ENCODE measurements around the gene FBXO9.

The FBXO9 gene

DNA sequence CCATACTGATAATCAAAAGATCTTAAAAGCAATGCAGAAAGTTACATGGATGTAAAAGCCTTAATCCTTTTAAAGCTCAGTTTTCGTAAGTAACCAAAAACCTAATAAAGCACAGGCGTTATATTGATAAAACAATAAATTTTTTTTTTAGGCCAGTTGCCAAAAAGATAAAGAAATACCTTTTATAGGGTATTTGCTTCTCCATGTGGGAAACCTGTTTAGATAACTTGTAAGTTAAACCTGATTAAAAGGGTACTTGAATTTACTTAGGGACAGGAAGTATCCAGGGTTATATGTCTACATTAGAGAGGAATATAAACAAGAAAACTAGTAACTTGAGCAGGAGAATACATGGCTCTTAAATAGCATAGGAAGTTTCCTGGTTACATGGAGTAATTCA lies 21.1 kb downstream of the FBXO9 start:
- no peak for TF ChIP-seq Cebpa-rat (IDR thresholded peaks at IDR 0.05)
- Histone ChIP-seq H3K27ac (no peak overlapping the region), H3K4me2 (no peak overlapping the region), H3K27me3 (no peaks in the 10 kb centered on the region), H4K20me1 (no peaks in the 10 kb centered on the region), H3K4me1 (no peaks in the 10 kb centered on the region), H3K9me3 (no peaks in the 10 kb centered on the region), H3K36me3 (peaks cover 95% of the 10 kb centered on the region), H3K4me3 (no peak overlapping the region), H3K9ac (no peak overlapping the region)

DNA sequence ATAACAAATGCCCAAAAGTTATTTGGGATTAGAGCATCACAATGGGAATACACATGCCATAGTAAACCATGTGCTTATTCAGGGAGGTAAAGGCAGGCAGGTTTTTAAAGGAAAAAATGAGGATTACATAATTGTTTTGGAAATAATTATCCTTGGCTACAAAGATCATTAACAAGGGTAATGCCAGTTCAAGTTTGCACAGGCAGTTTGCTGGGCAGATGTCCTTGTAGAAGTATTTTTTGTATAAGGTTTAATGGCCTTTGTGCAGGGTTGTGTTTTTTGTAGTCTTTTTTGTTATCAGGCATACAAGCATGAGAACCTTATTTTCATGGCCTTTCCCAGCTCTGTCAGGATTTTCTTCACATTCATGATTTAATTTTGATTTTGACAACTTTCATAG lies 24.7 kb downstream of the FBXO9 start:
- Histone ChIP-seq H4K20me1 (no peaks in the 10 kb centered on the region), H3K4me2 (no peak overlapping the region), H3K27ac (no peak overlapping the region), H3K4me1 (no peaks in the 10 kb centered on the region), H3K36me3 (peaks cover 92% of the 10 kb centered on the region), H3K4me3 (no peak overlapping the region), H3K9me3 (no peaks in the 10 kb centered on the region), H3K9ac (no peak overlapping the region), H3K27me3 (no peaks in the 10 kb centered on the region)
- no peak for TF ChIP-seq Cebpa-rat (IDR thresholded peaks at IDR 0.05)

DNA sequence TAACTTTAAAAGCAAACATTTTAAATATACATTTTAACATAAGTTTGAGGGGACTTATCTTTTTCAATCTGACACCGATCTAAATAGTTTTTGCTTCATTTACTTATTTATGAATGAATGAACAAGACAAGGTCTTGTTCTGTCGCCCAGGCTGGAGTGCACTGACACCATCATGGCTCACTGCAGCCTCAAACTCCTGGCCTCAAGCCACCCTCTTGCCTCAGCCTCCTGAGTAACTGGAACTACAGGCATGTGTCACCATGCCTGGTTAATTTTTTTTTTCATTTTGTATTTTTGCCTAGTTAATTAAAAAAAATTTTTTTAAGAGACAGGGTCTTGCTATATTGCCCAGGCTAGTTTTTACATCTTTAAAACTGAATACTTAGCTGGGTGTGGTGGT lies 25.4 kb downstream of the FBXO9 start:
- Histone ChIP-seq H4K20me1 (no peaks in the 10 kb centered on the region), H3K4me3 (no peak overlapping the region), H3K9ac (no peak overlapping the region), H3K9me3 (no peaks in the 10 kb centered on the region), H3K4me1 (no peaks in the 10 kb centered on the region), H3K27ac (no peak overlapping the region), H3K4me2 (no peak overlapping the region), H3K36me3 (peaks cover 94% of the 10 kb centered on the region), H3K27me3 (no peaks in the 10 kb centered on the region)
- TF ChIP-seq Cebpa-rat (IDR thresholded peaks at IDR 0.05): no peak

DNA sequence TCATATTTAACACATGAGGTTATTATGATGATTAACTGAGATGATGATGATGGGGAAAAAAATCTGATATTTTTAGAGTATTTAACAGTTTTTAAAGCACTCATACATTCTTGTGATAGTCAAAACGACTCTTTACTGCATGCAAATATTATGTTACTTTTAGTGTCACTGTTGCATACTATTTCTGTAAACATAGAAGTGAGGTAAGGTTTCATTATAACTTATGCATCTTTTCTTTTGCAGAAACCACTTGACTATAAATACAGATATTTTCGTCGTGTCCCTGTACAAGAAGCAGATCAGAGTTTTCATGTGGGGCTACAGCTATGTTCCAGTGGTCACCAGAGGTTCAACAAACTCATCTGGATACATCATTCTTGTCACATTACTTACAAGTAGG lies 30.1 kb downstream of the FBXO9 start:
- Histone ChIP-seq H4K20me1 (no peaks in the 10 kb centered on the region), H3K27ac (no peak overlapping the region), H3K36me3 (peaks cover 90% of the 10 kb centered on the region), H3K9me3 (no peaks in the 10 kb centered on the region), H3K27me3 (no peaks in the 10 kb centered on the region), H3K9ac (no peak overlapping the region), H3K4me1 (no peaks in the 10 kb centered on the region), H3K4me3 (no peak overlapping the region), H3K4me2 (no peak overlapping the region)
- TF ChIP-seq Cebpa-rat (IDR thresholded peaks at IDR 0.05): no peak

DNA sequence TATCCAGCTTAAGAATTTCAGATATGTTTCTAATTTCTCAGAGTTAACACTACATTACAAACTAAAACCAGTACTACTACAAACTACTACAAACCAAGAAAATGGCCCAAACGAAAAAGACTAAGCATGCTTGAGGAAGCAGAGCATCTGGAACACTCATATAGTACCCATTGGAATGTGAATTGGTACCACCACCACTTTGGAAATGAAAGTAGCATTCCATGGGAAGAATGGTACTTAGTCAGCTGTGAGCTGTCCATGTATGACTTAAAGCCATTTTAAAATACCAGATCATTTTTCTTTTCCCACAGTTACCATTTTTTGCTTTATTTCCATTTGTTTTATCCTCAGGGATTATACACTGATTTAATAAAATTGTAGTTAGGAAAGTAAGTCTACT lies 30.5 kb downstream of the FBXO9 start:
- Histone ChIP-seq H4K20me1 (no peaks in the 10 kb centered on the region), H3K27ac (no peak overlapping the region), H3K9me3 (no peaks in the 10 kb centered on the region), H3K9ac (no peak overlapping the region), H3K27me3 (no peaks in the 10 kb centered on the region), H3K4me1 (no peaks in the 10 kb centered on the region), H3K4me3 (no peak overlapping the region), H3K36me3 (peaks cover 90% of the 10 kb centered on the region), H3K4me2 (no peak overlapping the region)
- no peak for TF ChIP-seq Cebpa-rat (IDR thresholded peaks at IDR 0.05)

DNA sequence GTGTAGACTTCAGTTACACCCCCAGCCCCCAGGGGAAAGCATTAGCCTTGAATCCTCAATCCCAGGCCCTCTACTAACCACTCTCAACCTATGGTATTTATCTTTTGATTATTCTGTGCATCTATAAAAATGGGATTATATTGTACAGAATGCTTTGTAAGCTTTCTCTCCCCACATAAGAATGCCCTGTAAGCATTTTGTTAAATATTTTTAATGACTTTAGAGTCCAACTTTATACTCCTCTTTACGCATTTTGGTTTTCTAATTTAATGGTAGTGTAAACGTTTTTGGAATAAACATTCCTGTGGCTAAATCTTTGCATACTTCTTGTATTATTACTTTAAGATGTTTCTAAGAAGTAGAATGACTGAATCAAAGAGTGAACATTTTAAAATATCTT lies 35.4 kb downstream of the FBXO9 start:
- Histone ChIP-seq H4K20me1 (no peaks in the 10 kb centered on the region), H3K27me3 (no peaks in the 10 kb centered on the region), H3K27ac (no peak overlapping the region), H3K4me3 (no peak overlapping the region), H3K4me2 (no peak overlapping the region), H3K9me3 (no peaks in the 10 kb centered on the region), H3K9ac (no peak overlapping the region), H3K4me1 (no peaks in the 10 kb centered on the region), H3K36me3 (peaks cover 59% of the 10 kb centered on the region)
- TF ChIP-seq Cebpa-rat (IDR thresholded peaks at IDR 0.05): no peak

DNA sequence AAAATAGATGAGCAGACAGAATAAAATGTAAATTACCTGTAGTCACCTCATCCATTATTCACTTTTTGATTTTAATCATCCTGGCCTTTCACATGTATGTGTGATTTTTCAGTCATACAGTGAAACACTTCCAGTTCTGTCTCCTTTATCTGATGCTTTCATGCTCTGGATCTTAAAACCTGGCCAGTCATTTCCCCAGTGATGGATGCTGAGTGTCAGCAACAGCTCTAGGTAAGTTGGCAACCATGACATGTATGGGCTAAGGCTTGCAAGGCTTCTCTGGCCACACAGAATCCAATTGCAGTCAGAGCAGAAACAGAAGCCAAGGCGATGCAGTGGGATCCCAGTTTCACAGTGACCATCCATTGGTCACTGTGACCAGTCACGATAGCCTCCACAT lies 35.8 kb downstream of the FBXO9 start:
- H3K4me1 ChIP-seq: no peaks in the 10 kb centered on the region
- H3K27me3 ChIP-seq: no peaks in the 10 kb centered on the region
- H3K9ac ChIP-seq: no peak overlapping the region
- no peak overlapping the region for H3K4me2 ChIP-seq
- TF ChIP-seq Cebpa-rat (IDR thresholded peaks at IDR 0.05): no peak
- peaks cover 55% of the 10 kb centered on the region for H3K36me3 ChIP-seq
- no peaks in the 10 kb centered on the region for H4K20me1 ChIP-seq
- H3K27ac ChIP-seq: no peak overlapping the region
- H3K4me3 ChIP-seq: no peak overlapping the region
- H3K9me3 ChIP-seq: no peaks in the 10 kb centered on the region

DNA sequence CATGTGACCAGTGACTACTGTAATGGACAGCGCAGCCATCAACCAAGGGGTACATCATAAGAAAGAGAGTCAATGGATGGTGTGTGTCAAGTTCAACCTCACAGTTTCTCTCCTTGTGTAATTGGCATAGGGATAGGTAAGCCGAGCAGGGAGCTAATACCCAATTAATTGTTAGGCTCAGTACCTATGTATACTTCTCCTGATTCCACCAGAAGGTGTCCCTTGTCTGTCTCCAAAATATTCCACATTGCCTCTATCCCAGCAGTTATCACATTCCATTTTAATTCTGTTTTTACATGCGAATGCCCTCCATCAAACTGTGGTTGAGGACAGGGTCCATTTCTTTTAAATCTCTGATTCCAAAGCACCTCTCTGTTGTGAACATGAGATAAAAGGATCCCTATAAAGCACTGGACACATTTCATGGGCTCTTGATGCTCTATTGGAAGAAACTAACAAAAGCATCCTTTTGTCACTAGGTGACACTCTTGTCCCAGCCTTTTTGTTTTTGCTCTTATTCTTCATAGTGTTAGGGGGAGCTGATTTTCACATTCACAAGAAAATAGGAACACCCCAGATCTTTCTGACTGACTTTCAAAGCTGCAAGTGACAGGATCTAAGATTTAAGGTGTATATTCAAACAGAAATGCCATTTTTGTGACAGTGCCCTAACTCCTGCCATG lies 38.9 kb downstream of the FBXO9 start:
- H4K20me1 ChIP-seq: no peaks in the 10 kb centered on the region
- H3K36me3 ChIP-seq: peaks cover 26% of the 10 kb centered on the region
- no peak overlapping the region for H3K4me2 ChIP-seq
- no peak overlapping the region for H3K4me3 ChIP-seq
- no peaks in the 10 kb centered on the region for H3K9me3 ChIP-seq
- no peak overlapping the region for H3K27ac ChIP-seq
- no peak for TF ChIP-seq Cebpa-rat (IDR thresholded peaks at IDR 0.05)
- H3K9ac ChIP-seq: no peak overlapping the region
- H3K4me1 ChIP-seq: no peaks in the 10 kb centered on the region
- no peaks in the 10 kb centered on the region for H3K27me3 ChIP-seq

DNA sequence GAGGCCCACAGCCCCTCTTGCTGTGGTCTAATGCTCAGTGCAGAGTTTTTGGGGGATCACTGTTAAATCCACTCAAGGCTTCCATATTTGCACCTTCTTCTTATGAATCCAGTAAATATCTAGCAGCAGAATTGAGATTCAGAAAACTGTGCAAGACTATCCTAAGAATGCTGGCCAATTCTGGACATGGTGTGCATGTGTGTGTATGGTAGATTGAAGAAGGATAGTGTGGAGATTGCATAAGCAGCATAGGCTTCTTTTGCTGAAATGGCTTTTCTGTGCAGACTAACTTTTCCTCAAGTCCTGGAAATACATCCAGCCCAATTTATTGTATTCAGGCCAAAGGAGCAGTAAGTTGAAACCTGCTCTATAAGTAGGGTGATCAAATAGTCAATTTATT lies 39.7 kb downstream of the FBXO9 start:
- Histone ChIP-seq H3K9ac (no peak overlapping the region), H3K4me2 (no peak overlapping the region), H3K9me3 (no peaks in the 10 kb centered on the region), H3K4me3 (no peak overlapping the region), H4K20me1 (no peaks in the 10 kb centered on the region), H3K27ac (no peak overlapping the region), H3K27me3 (no peaks in the 10 kb centered on the region), H3K36me3 (peaks cover 21% of the 10 kb centered on the region), H3K4me1 (no peaks in the 10 kb centered on the region)
- no peak for TF ChIP-seq Cebpa-rat (IDR thresholded peaks at IDR 0.05)

DNA sequence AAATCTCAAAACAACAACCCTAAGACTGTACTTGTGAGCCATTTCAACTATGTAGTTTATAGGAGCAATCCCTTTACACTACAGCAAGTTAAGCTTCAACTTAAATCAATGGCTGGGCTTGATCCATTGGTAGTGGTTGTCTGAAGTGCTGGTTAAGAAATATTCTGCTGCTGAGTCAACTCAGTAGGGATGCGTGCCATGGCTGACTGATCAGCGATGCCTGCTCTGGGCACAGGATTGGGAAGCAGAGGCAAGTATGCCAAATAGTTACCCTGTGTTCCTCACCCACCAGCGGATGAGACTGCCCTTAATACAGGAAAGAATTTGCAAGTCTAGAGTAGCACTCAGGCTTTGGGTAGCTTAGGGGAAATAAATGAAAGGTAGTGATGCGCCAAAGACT lies 41.9 kb downstream of the FBXO9 start:
- H3K36me3 ChIP-seq: peaks cover 2% of the 10 kb centered on the region
- H3K9ac ChIP-seq: no peak overlapping the region
- H3K4me1 ChIP-seq: no peaks in the 10 kb centered on the region
- H3K9me3 ChIP-seq: no peaks in the 10 kb centered on the region
- no peak for TF ChIP-seq Cebpa-rat (IDR thresholded peaks at IDR 0.05)
- H3K4me2 ChIP-seq: no peak overlapping the region
- no peaks in the 10 kb centered on the region for H4K20me1 ChIP-seq
- no peaks in the 10 kb centered on the region for H3K27me3 ChIP-seq
- H3K4me3 ChIP-seq: no peak overlapping the region
- no peak overlapping the region for H3K27ac ChIP-seq

DNA sequence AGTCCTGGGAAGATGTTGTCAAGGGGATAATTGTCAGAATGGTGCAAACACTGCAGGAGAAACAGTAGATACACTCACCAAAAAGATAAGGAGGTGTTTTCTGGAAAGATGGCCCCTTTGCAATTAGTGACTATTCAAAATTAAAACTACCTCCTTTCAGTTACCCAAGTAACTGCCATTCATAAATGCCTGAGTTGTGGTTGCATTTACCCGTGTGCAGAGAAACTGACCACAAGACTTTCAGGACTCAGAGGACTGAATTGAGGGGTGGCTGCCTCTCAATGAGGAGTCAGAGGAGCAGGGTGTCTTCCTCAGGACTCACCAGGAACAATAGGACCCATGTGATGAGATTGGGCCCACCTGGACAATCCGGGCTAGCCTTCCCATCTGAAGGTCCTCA lies 44.4 kb downstream of the FBXO9 start:
- no peak overlapping the region for H3K9ac ChIP-seq
- no peaks in the 10 kb centered on the region for H3K36me3 ChIP-seq
- H3K9me3 ChIP-seq: no peaks in the 10 kb centered on the region
- no peak for TF ChIP-seq Cebpa-rat (IDR thresholded peaks at IDR 0.05)
- H3K4me2 ChIP-seq: no peak overlapping the region
- H4K20me1 ChIP-seq: no peaks in the 10 kb centered on the region
- no peak overlapping the region for H3K27ac ChIP-seq
- H3K27me3 ChIP-seq: no peaks in the 10 kb centered on the region
- H3K4me1 ChIP-seq: no peaks in the 10 kb centered on the region
- no peak overlapping the region for H3K4me3 ChIP-seq
